GM06990 (cell line): ENCODE data around the gene TUBB4B.
A peak's percentile ranks its signal among the peaks of the same experiment; 100 is the strongest.

Experiments used
- DNase-seq: peaks from one replicate; pipeline ENCODE4 v3.0.0-alpha.2; 2011; ENCODE audit not compliant: insufficient read length; ENCODE audit errors: extremely low read depth
- H3K27me3 ChIP-seq: replicated peaks from 2 replicates; pipeline ENCODE4 v1.6.0; 2011; ENCODE audit warnings: low read length; ENCODE audit not compliant: control insufficient read depth, insufficient read depth
- H3K36me3 ChIP-seq: 2 replicates; pipeline ENCODE4 v1.5.1; 2011; ENCODE audit warnings: low read length; ENCODE audit not compliant: control insufficient read depth, insufficient read depth
- H3K4me3 ChIP-seq: replicated peaks from 2 replicates; pipeline ENCODE4 v1.5.1; 2011; ENCODE audit warnings: low read depth, mild to moderate bottlenecking, control low read depth, low read length
- TF ChIP-seq, protein P1 (sequence below): IDR thresholded peaks from 2 replicates; pipeline ENCODE4 v1.5.1; 2011; ENCODE audit warnings: low read length, control low read depth, mild to moderate bottlenecking, inconsistent platforms; ENCODE audit not compliant: insufficient read depth, poor library complexity, severe bottlenecking

Gene TUBB4B

DNA sequence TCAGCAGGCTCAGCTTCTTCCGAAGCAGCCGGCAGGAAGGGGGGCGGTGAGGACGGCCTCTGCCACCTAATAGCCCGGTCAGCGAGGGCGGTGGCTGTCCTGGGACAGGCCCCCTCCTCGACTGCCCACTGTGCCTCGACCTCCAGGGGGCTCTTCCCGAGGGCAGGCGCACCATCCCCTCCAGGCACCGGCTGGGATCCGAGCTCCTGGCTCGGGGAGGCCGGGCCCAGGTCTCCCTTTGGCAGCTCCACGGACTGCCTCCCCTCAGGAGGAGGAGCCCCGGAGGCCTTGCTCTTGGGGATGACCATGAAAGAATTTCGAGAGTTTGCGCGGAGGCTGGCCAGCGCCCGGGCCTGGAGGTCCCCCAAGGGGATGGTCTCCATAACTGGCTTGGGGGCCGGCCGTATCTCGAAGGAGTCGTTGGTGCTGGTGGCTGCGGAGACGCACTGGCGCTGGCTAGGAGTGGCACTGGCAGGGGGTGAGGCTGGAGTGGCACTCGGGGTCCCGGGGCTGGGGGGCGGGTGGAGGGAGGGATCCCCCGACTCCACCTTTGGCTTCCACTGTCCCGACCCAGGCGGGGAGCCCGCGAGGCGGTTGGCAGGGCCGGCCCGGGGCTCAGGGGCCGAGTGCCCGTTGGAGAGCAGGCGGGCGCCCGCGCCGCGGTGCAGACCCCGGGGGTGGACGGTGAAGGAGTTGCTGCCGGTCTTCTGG lies 41.5 kb upstream of the TUBB4B start:
- DNase-seq: no peak
- H3K27me3 ChIP-seq: no peaks in the 10 kb centered on the region
- no peaks in the 10 kb centered on the region; the same call in 1 of the 2 replicates for H3K36me3 ChIP-seq
- TF ChIP-seq, protein P1, sequence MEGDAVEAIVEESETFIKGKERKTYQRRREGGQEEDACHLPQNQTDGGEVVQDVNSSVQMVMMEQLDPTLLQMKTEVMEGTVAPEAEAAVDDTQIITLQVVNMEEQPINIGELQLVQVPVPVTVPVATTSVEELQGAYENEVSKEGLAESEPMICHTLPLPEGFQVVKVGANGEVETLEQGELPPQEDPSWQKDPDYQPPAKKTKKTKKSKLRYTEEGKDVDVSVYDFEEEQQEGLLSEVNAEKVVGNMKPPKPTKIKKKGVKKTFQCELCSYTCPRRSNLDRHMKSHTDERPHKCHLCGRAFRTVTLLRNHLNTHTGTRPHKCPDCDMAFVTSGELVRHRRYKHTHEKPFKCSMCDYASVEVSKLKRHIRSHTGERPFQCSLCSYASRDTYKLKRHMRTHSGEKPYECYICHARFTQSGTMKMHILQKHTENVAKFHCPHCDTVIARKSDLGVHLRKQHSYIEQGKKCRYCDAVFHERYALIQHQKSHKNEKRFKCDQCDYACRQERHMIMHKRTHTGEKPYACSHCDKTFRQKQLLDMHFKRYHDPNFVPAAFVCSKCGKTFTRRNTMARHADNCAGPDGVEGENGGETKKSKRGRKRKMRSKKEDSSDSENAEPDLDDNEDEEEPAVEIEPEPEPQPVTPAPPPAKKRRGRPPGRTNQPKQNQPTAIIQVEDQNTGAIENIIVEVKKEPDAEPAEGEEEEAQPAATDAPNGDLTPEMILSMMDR: no peak
- peak overlapping the region; percentile 57 for H3K4me3 ChIP-seq

DNA sequence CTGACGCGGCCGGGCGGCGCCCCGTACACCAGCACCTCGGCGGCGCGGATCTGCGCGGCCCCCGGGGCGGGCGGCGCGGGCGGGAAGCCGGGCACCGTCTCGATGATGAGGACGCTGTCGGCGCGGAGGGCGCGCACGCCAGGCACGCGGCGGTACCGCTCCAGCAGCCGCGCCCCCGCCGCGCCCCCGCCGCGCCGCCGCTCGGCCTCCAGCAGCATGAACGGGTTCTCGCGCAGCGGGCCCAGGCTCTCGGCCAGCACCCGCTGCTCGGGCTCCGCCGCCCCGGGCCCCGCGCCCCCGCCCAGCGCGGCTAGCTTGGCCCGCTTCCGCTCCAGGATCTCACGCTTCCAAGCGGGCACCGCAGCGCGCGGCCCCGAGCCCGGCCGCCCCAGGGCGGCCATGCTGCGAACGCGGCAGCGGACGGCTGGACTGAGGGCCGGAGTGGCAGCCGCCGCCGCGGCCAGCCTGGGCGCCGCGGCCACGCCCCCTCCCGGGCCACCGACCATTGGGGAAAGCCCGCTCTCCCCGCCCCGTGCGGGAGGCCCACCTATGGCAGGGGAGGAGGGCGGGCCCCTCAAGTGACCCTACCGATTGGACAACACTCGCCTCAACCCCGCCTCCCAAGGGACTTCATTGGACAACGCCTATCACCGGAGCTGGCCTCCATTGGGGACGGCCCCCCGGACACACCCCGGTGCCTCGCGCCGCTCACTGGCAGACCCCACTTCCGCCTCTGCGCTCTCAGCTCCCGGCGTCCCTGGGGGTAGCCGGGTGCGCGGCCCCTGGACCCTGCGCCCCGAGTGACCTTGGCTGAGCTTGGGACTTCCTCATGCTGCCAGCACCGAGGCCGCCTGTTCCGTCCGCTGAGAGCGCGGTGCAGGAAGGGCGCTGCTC lies 40.5 kb upstream of the TUBB4B start, which contains the start of gene TPRN:
TPRN (minus strand) TSS at position 431 of the 894 bp plus-strand sequence; CDS start at position 401, 30 bp downstream.
- H3K36me3 ChIP-seq: no peaks in the 10 kb centered on the region; the same call in 1 of the 2 replicates
- peak; percentile 97 for DNase-seq
- H3K4me3 ChIP-seq: peak within 1 kb of the TSS; percentile 90
- TF ChIP-seq, protein P1: no peak
- H3K27me3 ChIP-seq: no peaks in the 10 kb centered on the region

DNA sequence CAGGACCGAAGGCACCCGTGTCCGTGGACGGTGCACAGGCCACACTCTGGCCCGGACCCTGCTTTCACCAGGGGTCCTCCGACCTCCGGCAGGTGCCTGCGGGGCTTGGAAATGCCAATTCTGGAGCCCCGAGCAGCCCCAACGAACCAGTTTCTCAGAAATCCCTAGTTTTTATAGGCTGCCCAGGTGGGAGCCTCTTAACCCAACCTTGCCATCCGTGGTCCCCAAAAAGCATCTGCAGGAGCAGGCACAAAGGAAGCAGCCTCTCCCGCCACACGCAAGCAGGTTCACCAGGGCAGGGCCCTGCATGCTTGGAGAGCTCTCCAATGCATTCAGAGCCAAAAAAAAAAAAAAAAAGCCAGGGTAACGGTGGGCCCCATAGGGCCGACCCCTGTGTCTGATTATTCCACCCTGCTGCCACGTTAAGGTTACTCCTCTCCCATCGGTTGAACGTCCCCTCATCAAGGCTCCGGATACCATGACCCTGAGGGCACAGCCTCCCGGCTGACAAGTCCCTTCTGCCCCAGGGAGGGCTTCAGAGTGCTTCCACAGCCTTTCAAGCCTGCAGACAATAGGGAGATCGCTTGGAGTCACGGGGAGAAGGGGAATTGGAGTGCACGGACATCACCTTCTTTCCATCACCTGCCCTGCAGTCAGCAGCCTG lies 39.8 kb upstream of the TUBB4B start:
- no peak for DNase-seq
- TF ChIP-seq, protein P1: no peak
- H3K4me3 ChIP-seq: peak overlapping the region; percentile 90
- H3K36me3 ChIP-seq: no peaks in the 10 kb centered on the region
- no peaks in the 10 kb centered on the region for H3K27me3 ChIP-seq

DNA sequence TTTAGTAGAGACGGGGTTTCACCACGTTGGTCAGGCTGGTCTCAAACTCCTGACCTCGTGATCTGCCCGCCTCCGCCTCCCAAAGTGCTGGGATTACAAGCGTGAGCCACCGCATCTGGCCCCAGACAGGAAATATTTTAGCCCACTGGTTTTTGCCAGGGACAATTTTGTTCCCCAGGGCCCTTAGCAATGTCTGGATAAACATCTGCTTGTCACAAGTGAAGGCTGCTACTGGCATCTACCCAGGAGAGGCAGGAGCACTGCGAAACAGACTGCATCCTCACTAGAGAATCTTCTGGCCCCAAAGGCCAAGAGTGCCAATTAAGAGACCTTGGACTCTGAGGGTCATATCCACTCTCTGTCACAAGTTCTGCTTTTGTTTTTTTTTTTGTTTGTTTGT lies 38.1 kb upstream of the TUBB4B start:
- DNase-seq: no peak
- no peaks in the 10 kb centered on the region for H3K27me3 ChIP-seq
- TF ChIP-seq, protein P1: no peak
- H3K36me3 ChIP-seq: peaks cover 2% of the 10 kb centered on the region; the same call in 1 of the 2 replicates
- no peak overlapping the region for H3K4me3 ChIP-seq

DNA sequence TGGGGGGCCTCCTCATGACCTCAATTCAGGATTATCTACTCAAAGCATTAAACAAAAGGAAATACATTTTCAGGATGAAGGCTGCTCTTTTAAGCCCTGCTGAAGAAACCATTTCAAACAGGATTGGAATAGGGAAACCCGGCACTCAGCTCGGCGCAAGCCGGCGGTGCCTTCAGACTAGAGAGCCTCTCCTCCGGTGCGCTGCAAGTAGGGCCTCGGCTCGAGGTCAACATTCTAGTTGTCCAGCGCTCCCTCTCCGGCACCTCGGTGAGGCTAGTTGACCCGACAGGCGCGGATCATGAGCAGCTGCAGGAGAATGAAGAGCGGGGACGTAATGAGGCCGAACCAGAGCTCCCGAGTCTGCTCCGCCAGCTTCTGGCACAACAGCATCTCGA lies 36.4 kb upstream of the TUBB4B start:
- DNase-seq: no peak
- TF ChIP-seq, protein P1: no peak

More for the DNA sequence above, 36.4 kb upstream of the TUBB4B start:
- Histone ChIP-seq H3K27me3 (no peaks in the 10 kb centered on the region), H3K4me3 (peak overlapping the region; percentile 91), H3K36me3 (peaks cover 7% of the 10 kb centered on the region)
